ENCODE measurements around the gene ILF3.

The ILF3 gene

GRCh38 chr19:10678813-10679212 lies 24.7 kb downstream of the ILF3 start:
- DNase-seq, result no peak

- DNase-seq, result no peak
Observed at GRCh38 chr19:10679743-10680142, 25.6 kb downstream of the ILF3 start.

- DNase-seq, result no peak
Observed at GRCh38 chr19:10680545-10681135, 26.5 kb downstream of the ILF3 start.

GRCh38 chr19:10681658-10682057 lies 27.5 kb downstream of the ILF3 start:
- no peak for DNase-seq

GRCh38 chr19:10682397-10683063 lies 28.4 kb downstream of the ILF3 start:
- no peak for DNase-seq

GRCh38 chr19:10683064-10683426 lies 28.9 kb downstream of the ILF3 start:
- no peak for DNase-seq

GRCh38 chr19:10683582-10683981 lies 29.4 kb downstream of the ILF3 start:
- DNase-seq, result no peak

GRCh38 chr19:10685210-10685609 lies 31.1 kb downstream of the ILF3 start:
- no peak for DNase-seq

- no peak for DNase-seq
Observed at GRCh38 chr19:10686193-10686592, 32.0 kb downstream of the ILF3 start.

- DNase-seq, result no peak
Observed at GRCh38 chr19:10686661-10687517, 32.7 kb downstream of the ILF3 start.

GRCh38 chr19:10687518-10688288 lies 33.6 kb downstream of the ILF3 start:
- DNase-seq, result no peak

GRCh38 chr19:10688545-10689280 lies 34.6 kb downstream of the ILF3 start:
- no peak for DNase-seq

- DNase-seq, result no peak
Observed at GRCh38 chr19:10690341-10690781, 36.2 kb downstream of the ILF3 start.

- no peak for DNase-seq
Observed at GRCh38 chr19:10691178-10691881, 37.2 kb downstream of the ILF3 start.

- DNase-seq, result no peak
Observed at GRCh38 chr19:10691883-10692282, 37.7 kb downstream of the ILF3 start.

GRCh38 chr19:10692673-10693264 lies 38.6 kb downstream of the ILF3 start:
- DNase-seq, result no peak

GRCh38 chr19:10694706-10695307 lies 40.7 kb downstream of the ILF3 start:
- no peak for DNase-seq

- peak; percentile 68 for DNase-seq
Observed at GRCh38 chr19:10695401-10696398, 41.6 kb downstream of the ILF3 start.

GRCh38 chr19:10699650-10700335 lies 45.6 kb downstream of the ILF3 start:
- DNase-seq, result peak; percentile 58
